Limb (tissue), 2 donors: Measurements from ENCODE around the gene CCL18.
"Not testable (repeated sequence)": the region's sequence is repeated elsewhere in the genome, so short reads cannot be mapped to it uniquely, and the experiment has no call there.

ENCODE experiments used
- DNase-seq, 2 donors: peaks; one replicate each; pipeline ENCODE4 v3.0.0-alpha.2; 2016; ENCODE audit errors: extremely low spot score in 2 of 2

The CCL18 gene, protein sequence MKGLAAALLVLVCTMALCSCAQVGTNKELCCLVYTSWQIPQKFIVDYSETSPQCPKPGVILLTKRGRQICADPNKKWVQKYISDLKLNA

DNA sequence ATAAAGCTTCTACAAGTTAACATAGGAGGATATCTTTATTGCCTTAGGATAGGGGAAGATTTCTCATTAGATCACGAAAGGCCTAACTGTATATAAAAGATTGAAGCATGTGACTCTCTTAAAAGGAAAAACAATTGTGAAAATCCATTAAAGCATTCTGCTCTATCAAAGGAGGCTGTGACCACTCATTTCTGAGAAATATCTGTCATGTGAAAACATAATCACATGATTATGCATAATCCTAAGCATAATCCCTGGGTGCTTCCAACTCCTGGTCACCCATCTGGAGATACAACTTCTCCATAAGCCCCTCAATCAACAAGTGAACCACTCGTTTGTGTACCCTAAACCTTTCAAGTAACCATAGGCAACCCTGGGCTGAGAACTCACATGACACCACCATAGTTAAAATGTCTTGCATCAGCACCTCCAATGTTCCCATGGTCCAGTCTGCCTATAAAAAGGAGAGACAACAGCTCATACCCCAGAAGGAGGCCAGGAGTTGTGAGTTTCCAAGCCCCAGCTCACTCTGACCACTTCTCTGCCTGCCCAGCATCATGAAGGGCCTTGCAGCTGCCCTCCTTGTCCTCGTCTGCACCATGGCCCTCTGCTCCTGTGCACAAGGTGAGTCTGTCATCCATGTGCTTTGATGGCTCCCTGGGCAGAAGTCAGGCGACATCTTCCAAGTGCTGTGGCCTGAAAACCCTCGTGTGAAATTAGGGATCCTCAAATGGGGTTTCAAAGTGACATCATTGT lies at the start of gene CCL18:
Gene CCL18 (plus strand): TSS at position 487 of the 756 bp plus-strand sequence. CDS start 71 bp downstream, at position 558.
- DNase-seq, result no peak

DNA sequence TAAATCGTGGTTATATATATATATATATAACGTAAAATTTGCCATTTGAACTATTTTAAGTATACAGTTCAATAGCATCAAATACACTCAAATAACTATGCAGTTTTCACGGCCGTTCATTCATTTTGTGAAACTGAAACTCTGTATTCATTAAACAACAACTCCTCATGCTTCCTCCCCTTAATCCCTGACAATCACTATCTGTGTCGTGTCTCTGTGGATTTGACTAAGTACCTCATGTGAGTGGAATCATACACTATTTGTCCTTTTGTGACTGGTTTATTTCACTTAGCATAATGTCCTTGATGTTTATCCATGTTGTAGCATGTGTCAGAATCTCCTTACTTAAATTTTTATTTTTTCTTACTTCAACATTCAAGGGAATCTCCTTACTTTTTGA lies 49.1 kb upstream of the CCL18 start:
- DNase-seq, result no peak

DNA sequence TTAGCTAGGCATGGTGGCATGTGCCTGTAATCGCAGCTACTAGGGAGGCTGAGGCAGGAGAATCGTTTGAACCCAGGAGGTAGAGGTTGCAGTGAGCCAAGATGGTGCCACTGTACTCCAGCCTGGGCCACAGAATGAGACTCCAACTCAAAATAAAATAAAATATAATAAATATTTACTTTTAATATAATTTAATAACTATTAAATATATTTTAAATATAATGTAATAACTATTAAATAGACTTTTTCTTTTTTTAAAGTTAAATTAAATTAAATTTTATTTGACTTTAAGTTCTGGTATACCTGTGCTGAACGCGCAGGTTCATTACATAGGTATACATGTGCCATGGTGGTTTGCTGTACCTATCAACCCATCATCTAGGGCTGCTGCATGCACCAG lies 48.2 kb upstream of the CCL18 start:
- not testable (repeated sequence) for DNase-seq

DNA sequence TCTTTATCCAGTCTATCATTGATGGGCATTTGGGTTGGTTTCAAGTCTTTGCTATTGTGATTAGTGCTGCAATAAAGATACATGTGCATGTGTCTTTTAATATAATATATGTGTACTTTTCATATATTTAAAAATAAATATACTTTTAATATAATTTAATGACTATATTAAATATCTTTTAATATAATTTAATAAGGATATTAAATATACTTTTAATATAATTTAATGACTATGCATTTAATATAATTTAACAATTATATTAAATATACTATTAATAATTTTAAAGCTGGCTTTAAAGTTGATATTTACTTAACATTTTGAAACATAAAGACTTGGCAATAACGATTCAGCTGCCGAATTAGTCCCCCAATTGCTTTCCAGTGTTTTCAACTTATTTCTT lies 47.5 kb upstream of the CCL18 start:
- no peak for DNase-seq

DNA sequence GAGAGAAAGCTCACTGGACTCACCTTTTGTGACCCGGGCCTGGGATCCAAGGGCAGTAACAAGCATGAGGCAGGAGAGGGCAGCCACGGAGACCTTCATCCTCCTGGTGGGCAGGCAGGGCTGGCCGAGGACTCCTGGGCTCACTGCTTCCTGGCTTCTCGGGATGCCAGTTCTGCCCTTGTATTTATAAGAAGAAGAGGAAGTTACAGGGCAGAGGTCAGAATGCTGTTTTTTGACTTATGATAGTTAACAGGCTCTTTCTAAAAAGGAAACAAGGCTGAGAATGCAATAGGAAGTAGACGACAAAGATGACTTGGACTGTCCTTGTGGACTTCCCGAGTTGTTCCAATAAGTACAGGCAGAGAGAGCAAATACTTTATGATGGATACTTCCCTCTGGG lies 46.3 kb upstream of the CCL18 start, which contains the start of gene CCL23:
Gene CCL23 (minus strand): TSS at position 174 of the 400 bp plus-strand sequence. CDS start 75 bp downstream, at position 99.
- DNase-seq, result no peak

DNA sequence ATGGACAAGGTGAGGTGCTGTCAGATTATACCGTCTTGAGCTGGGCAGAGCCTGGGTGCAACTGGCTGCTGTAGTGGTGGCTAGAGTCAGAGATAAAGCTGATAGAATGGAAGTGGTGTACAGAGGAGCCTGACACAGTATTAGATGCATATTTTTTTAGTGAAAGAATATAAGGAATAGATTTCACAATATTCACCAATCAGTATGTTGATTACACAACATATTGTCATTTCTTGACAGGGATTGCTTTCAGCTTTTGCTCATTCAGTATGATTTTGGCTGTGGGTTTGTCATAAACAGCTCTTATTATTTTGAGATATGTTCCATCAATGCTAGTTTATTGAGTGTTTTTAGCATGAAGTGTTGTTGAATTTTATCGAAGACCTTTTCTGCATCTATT lies 44.6 kb upstream of the CCL18 start:
- DNase-seq, result no peak

DNA sequence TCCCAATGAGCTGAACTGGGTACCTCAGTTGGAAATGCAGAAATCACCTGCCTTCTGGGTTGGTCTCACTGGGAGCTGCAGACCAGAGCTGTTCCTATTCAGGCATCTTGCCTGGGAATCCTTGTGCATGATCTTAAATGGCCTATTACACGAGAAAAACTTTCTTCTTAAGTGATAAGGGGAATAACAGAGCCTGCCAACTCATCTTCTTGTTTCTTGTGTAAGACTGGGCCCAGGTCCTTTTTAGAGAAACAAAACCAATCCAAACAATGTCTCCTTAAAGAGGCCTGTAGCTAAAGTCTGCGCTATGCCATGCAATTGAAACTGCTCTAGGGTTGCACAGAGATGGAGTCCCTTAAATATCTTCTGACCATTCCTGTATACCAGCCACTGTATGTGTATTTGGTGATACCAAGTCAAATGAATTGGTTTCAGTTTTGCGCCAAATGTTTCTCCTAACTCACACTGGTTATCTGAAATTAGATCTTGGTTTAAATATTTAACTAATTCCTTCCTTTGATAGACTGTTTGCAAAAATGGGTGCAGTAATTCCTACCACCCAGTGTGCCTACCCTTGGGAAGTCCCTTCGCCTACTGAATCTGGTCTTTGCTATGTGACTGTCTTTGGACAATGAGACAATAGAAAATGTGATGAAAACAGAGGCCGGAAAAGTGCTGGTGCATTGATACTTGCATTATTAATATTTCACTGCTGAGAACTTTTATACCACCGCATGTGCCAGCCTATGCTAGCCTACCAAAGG lies 39.8 kb upstream of the CCL18 start:
- DNase-seq, result no peak

DNA sequence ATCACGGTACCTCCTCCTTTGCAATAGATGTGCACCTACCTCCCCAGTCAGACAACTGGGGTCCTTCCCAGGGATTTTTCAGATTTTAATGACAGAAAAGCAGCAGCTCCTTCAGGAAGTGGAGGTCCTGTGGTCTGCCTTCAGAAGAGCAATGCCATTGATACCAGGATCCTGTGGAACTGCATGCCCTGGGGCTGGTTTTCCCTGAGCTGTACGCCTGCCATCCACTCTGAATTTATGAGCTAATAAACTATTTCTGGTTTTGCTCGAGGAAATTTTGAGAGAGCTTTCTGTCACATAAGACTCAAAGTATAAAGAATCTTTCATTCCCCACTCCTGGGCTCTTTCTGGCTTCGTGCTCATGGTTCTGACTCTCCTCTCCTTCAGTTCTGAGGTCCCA lies 36.3 kb upstream of the CCL18 start:
- no peak for DNase-seq

DNA sequence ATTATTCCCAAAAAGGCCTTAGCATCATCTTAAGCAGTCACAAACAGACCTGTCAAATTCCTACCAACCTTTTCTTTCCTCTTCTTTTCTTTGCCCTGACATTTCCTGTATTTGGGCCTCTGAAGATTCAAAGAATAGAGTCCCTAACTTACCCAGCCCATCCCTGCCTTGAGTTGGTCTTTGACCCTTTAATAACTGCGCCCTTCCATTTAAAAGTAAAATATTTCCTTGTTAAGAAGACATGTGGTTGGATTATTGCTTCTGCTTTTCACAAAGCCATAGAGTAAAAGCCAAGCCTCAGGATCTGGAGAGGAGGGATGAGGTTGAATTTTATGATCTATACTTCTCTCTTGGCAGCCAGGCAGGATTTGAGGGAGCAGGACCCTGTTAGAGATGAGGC lies 33.1 kb upstream of the CCL18 start:
- DNase-seq, result no peak

DNA sequence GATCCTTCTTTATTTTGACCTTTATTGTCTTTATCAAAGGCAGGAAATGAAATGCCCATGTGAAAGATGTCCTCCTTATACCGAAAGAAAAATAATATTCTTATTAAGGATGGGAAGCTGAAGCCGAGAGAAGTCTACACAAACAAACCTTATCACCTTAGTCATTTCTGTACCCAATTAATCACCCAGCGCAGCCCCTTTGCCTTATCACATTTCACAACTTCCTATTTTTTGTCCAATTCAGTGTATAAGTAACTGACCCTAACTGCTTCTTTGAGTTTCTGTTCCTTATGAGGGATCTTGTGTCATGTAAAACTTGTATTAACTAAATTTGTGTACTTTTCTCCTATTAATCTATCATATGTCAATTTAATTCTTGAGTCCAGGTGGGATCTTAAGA lies 29.9 kb upstream of the CCL18 start:
- DNase-seq, result no peak

DNA sequence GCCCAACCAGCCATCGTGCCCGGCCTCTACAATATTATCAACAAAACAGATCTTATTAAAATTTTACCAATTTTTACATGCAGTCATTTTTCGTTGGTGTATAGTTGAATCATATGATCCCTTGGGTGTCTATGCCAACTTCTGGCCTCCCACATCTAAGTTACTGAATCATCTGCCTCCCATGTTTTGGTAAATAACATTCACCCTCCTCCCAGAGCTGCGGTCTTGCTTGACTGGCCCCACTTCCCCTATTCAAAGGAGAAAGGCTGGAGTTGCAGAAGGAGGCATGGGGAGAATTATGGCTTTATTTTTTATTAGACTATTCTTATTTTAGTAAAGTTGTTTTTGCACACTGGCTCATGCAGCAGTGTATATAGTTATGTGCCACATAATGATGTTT lies 27.8 kb upstream of the CCL18 start:
- no peak for DNase-seq

DNA sequence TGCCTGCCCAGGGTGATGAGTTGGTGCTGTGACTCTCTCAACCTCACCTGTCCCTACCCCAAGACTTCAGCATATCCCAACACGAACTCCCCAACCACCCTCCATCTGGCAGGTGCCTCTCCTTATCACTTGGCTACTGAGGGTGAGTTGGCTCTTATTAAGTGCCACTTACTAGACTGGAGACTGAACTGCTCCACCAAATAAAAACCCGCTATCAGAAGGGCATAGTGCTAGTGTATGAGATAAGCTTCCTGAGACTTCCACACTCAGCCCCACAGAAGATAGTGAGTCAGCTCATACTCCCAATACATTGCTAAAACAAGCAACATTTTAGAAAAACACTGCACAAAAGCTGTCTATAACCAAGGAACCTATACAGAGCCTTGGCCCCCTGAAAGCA lies 16.0 kb upstream of the CCL18 start:
- DNase-seq, result no peak

DNA sequence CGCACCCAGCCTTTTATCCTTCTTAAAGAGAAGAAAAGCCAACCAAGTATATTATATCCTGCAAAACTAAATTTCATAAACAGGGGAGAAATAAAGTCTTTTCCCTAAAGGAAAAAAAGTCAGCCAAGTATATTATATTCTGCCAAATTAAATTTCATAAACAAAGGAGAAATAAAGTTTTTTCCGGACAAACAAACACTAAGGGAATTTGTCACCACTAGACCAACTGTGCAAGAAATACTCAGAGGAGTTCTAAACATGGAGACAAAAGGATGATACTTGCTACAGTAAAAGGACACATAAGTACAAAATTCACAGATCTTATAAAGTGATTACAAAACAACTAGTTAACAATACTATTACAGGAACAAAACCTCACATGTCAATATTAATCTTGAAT lies 14.4 kb upstream of the CCL18 start:
- no peak for DNase-seq

DNA sequence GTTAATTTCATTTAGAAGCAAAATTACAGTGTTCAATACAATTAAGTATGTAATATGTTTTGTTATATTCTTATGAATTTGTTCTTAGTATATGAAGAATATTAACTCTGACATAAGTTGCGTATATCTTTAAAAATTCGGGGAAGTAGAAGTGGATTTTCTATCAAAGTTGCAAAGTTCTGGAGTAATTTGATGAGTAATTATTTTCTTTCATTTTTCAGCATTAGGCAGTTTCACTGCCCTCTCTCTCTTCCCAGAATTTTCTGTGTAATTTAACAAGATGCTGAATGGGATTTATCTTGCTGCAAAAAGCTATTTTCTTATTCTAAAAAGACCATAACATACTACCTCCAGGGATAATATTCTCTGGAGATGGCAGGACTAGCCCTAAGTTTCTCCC lies 8.9 kb upstream of the CCL18 start:
- no peak for DNase-seq

DNA sequence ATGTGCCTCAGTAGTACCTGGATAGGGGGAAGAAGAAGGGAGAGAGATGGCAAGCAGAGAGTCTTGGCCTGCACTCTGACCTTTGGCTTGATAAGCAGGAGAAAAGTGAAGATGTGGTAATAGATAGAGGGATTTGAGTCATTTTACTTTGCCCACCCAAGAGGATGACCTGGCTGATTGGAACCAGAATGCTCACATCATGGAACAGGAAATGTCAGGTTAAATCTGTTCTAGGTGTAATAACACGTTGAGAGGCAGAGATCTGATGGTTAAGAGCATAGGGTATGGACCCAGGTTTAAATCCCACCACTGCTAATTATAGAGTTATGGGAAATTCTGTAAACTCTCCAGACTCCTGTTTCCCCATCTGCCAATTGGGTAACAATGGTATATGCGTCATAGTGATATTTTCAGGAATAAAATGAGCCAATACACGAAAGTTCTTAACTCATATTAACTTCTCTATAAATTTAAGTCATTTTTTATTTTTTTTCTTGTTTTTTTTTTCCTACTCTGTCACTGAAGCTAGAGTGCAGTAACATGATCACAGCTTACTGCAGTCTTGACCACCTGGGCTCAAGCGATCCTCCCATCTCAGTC lies 8.1 kb upstream of the CCL18 start:
- DNase-seq, result no peak

DNA sequence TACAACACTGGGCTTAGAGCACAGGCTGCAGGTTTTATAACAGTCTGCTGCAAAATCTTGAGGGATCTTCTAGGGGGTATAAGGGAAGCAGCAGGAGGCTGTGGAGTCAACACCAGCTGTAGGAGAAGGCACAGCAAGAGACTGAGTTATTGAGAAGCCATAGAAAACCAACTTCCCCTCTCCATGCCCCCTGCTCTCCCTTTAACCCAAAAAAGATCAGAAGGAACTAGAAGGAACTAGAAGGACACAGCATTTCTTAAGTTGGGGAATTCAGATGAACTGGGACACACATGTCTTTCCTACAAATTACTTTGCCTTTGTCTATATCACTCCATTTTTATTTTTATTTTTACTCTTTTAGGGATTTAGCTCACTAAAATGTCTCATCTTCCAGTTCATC lies 6.2 kb upstream of the CCL18 start:
- DNase-seq, result no peak

DNA sequence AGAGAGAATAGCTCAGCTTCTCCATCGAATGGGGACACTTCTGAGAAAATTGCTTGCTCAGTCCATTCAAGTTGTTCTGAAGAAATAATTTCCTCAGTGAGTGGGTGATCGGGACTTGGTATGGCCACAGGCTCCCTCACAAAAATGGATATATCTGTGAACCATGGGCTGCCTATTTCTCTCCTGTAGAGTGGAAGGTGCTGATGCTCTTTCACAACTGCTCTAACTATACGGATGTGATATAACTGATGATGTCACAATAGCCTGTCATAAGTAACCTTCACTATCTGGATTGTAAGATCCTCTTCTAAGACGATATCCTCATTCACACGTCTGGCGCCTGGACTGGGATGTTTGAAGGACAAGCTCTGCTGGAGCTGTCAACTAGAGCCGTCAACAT lies 4.7 kb upstream of the CCL18 start:
- DNase-seq, result no peak

DNA sequence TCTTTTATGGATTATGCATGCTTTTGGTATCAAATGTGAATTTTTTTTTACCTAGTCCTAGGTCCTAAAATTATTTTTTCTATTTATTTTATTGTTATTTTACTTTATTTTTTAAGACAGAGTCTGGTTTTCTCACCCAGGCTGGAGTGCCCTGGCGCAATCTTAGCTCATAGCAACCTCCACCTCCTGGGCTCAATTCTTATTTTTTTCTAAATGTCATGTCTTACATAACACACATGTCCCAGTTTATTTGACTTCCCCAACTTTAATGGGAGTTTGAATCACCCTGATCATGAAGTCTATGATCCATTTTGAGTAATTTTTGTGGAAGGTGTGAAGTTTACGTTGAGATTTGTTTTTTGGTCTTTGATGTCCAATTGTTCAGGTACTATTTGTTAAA lies 3.3 kb upstream of the CCL18 start:
- DNase-seq, result no peak

DNA sequence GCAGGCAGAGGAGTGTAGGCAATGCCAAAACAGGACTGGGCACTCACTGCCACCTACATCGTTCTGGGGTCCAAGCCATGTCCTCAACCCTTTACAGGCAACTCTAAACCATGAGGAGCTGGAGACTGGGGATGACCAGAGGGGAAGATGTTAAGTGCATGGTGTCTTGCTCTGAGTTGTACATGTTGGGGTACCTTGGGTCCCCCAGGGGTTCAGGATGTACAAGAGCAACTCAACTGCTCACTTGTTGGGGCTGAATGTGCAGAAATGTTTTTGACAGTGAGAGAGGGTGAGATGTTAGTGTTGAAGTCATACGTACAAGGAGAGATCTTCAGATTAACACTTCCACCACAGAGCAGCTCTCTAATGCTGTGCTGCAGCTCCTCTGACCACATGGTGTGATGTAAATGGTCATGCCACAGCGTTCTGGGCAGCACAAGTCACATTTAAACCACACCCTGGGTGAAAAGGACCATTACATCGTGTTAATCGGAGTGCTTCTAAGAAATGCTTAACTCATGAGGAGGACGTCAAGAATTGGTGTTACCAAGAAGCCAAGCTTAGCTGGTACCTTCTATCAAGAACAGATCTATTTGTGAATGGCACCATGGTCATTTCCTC lies 2.4 kb downstream of the CCL18 start:
- DNase-seq, result no peak

DNA sequence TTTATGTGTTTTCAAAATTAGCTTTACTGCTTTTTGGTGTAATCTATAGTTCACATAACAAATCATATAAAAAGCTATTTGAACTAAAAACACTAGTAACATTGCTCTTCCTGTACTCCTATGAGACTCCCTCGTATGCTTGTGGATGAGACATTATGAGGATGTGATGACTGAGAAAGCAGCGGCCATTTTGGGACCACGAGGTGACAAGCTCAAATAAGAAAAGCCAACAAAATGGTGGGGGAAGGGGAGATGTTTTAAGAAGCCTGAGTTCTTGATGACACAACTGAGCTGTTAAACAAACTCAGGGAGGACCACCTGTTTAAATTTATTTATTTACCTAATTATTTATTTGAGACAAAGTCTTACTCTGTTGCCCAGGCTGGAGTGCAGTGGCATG lies 4.5 kb downstream of the CCL18 start:
- no peak for DNase-seq

DNA sequence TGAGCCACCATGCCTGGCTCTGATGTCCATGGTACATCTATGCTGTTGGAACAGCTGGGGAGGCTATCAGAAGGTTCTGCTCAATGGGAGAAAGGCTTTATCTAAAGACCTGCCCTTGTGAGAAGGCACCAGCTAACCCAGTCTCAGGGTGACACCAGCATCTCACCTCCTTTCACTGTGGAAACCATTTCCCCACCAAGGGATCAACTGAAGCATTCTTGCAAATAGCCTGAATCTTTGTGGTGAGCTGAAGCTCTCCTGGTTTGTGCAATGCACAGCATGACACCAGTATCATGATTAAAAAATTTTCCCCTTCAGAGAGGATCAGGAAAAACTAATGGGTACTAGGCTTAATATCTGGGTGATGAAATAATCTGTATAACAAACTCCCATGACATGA lies 5.1 kb downstream of the CCL18 start:
- no peak for DNase-seq

DNA sequence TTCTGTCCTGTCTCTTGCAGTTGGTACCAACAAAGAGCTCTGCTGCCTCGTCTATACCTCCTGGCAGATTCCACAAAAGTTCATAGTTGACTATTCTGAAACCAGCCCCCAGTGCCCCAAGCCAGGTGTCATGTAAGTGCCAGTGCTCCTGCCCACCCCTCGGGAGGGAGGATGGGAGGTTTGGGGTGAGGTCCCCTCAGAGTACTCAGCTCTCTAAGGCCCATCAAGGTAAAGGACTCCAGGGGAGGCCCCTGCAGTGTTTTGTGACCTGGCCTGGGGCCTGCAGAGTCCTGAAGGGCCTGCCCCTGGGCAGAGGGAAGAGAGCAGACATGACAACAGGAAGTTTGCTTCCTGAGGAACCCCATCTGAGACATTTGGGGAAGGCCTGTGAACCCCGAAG lies 6.4 kb downstream of the CCL18 start:
- no peak for DNase-seq
